DOHH2 (cell line): ENCODE data around the gene ABHD12B.

Experiments used
- EZH2phosphoT487 ChIP-seq: fragments of 200-600 bp; sonication (generic); IDR thresholded peaks from 2 replicates; pipeline ENCODE4 v1.6.1; 2017; ENCODE audit warnings: borderline replicate concordance, mild to moderate bottlenecking, antibody characterized with exemption, low read length, moderate library complexity, mixed read lengths
- TF ChIP-seq, protein P1 (sequence below): fragments of 200-600 bp; sonication (generic); IDR thresholded peaks from one replicate; pipeline ENCODE4 v1.5.1; 2014; ENCODE audit warnings: antibody characterized with exemption, mild to moderate bottlenecking, low read depth, low read length; ENCODE audit not compliant: poor library complexity, severe bottlenecking

DNA sequence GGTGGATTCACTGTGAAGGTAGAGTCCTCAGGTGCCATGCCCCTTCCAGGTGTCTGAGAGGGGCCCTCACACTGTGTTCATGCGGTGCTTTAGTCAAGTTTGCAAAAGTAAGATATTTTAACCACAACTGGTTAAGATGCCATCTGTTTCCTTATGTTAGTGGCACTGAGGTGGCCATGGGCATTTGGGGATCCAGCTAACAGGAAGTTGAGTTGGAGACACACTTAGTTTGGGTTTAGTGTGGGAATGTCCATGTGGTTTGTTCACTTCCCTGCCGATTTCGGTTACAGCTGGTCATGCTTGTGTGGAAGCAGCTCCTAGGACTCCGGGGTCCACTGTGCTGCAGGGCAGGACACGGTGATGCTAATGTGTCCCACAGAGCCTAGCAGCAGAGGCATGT lies 17.3 kb upstream of the ABHD12B start:
- TF ChIP-seq, protein P1, sequence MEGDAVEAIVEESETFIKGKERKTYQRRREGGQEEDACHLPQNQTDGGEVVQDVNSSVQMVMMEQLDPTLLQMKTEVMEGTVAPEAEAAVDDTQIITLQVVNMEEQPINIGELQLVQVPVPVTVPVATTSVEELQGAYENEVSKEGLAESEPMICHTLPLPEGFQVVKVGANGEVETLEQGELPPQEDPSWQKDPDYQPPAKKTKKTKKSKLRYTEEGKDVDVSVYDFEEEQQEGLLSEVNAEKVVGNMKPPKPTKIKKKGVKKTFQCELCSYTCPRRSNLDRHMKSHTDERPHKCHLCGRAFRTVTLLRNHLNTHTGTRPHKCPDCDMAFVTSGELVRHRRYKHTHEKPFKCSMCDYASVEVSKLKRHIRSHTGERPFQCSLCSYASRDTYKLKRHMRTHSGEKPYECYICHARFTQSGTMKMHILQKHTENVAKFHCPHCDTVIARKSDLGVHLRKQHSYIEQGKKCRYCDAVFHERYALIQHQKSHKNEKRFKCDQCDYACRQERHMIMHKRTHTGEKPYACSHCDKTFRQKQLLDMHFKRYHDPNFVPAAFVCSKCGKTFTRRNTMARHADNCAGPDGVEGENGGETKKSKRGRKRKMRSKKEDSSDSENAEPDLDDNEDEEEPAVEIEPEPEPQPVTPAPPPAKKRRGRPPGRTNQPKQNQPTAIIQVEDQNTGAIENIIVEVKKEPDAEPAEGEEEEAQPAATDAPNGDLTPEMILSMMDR: no peak
- no peak for TF ChIP-seq EZH2phosphoT487
